Prostate gland (tissue), 2 donors: ENCODE data around the gene WNK1.

Experiments used
- POLR2AphosphoS5 ChIP-seq: sonication (generic); formaldehyde crosslinking; IDR thresholded peaks from one replicate; pipeline ENCODE4 v1.6.1; 2017; ENCODE audit warnings: antibody characterized with exemption
- TF ChIP-seq, protein P1 (sequence below), 4 experiments: fragments of 200-600 bp in 2 of 4; fragments of 450-650 bp in 2 of 4; sonication (generic) in 2 of 4; IDR thresholded peaks; 1 replicate in 3 of 4; 2 replicates in 1 of 4; pipeline ENCODE4 v1.5.1; 2016 to 2019; ENCODE audit warnings: antibody characterized with exemption in 4 of 4, mild to moderate bottlenecking in 2 of 4, moderate library complexity in 2 of 4

DNA sequence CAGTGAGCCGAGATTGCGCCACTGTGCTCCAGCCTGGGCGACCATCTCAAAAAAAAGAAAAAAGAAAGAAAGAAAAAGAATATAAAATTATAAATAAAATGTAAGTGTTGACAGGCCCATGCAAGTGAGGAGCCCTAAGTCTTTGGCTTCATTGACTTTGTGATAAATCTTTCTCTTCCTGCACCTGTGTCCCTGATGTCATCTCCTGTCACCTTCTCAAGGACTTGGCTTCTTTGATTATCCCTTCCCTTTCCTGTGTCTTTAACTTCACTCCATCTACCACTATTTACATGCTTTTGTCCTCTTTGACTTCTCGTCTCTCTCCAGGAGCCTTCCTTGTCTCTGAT, 33.6 kb upstream of the WNK1 start:
- TF ChIP-seq, protein P1, sequence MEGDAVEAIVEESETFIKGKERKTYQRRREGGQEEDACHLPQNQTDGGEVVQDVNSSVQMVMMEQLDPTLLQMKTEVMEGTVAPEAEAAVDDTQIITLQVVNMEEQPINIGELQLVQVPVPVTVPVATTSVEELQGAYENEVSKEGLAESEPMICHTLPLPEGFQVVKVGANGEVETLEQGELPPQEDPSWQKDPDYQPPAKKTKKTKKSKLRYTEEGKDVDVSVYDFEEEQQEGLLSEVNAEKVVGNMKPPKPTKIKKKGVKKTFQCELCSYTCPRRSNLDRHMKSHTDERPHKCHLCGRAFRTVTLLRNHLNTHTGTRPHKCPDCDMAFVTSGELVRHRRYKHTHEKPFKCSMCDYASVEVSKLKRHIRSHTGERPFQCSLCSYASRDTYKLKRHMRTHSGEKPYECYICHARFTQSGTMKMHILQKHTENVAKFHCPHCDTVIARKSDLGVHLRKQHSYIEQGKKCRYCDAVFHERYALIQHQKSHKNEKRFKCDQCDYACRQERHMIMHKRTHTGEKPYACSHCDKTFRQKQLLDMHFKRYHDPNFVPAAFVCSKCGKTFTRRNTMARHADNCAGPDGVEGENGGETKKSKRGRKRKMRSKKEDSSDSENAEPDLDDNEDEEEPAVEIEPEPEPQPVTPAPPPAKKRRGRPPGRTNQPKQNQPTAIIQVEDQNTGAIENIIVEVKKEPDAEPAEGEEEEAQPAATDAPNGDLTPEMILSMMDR (IDR thresholded peaks at IDR 0.05): no peak
- TF ChIP-seq POLR2AphosphoS5: no peak
